AG04450 (cell line): ENCODE results near the gene SLC8A2. TPM values are rescaled to one million over a fixed set of nuclear protein-coding genes. Genes with fewer than 3 reads are reported as not detected.
A peak's percentile ranks its signal among the peaks of the same experiment; 100 is the strongest.

ENCODE experiments used
- CTCF ChIA-PET: fragments of 300-600, 350-600 bp; formaldehyde crosslinking; extraction: SDS; loops from one replicate; lab custom pipeline; 2022; ENCODE audit warnings: antibody characterized with exemption, inconsistent platforms; lab: Charles Lee
- POLR2A ChIA-PET: fragments of 350-600 bp; formaldehyde crosslinking; extraction: SDS; loops from one replicate; lab custom pipeline; 2021; ENCODE audit warnings: antibody characterized with exemption, inconsistent platforms; lab: Yijun Ruan, JAX
- DNase-seq: peaks from one replicate; pipeline ENCODE4 v3.0.0-alpha.2; 2011; ENCODE audit warnings: low read depth, low spot score
- H3K27ac ChIP-seq: one replicate; pipeline ENCODE4 v1.5.1; 2012; ENCODE audit warnings: low read depth, low read length, control low read depth
- H3K27me3 ChIP-seq: one replicate; pipeline ENCODE4 v1.6.0; 2012; ENCODE audit warnings: low read length; ENCODE audit not compliant: control insufficient read depth, insufficient read depth
- H3K4me3 ChIP-seq: 2 replicates; pipeline ENCODE4 v1.5.1; 2011; ENCODE audit warnings: mild to moderate bottlenecking, low read depth, low read length, control low read depth
- H3K9me3 ChIP-seq: 2 replicates; pipeline ENCODE4 v1.5.1; 2012; ENCODE audit warnings: low read length; ENCODE audit not compliant: control insufficient read depth, insufficient read depth
- CTCF ChIP-seq: IDR thresholded peaks from 2 replicates; pipeline ENCODE4 v1.5.1; 2011; ENCODE audit warnings: low read depth, low read length, control low read depth, inconsistent platforms
- polyA plus RNA-seq: library from polyadenylated mRNA; depleted of rRNA; stranded (reverse); fragments of >200 nt; gene quantifications from 2 replicates; pipeline ENCODE4 v1.2.3, GENCODE V29; 2011

The SLC8A2 gene
- polyA plus RNA-seq, 1 experiment: 0.05 TPM

DNA sequence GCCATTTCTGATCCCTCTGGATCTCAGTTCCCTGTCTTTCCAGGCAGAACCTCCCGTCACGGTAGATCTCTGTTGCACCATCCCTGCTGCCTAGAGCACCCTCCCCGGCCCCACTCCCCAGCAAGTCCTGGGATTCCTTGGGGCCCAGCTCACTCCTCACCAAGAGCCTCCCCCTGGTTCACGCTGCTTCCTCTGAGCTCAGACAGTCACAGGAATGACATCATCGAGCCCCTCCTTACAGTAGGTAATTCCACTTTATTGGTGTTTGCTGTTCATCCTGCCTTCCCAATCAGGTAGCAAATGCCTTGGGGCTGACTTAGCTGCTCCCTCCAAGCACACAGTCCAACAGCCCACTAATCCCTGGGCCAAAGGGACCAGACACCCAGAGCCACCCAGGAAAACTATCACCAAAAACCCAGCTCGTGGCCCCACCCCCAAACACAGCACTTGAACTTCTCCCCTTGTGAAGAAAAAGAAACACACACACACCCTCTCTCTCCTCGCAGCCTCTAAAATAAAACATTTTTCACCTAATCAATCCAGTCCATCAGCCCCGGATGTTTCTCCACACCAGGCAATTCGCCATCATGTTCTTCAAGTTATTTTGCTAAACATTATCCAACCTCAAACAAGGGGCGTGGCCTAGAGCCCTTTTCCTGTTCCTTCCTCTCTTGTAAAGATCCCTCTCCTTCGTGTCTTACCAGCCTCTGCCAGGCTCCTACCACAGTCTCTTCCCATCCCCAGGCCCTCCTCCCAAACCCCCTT, 40.7 kb upstream of the SLC8A2 start:
- no peak for DNase-seq
- Histone ChIP-seq H3K27me3 (no peaks in the 10 kb centered on the region), H3K4me3 (peak overlapping the region; percentile 98), H3K9me3 (peaks cover 6% of the 10 kb centered on the region; the same call in 1 of the 2 replicates), H3K27ac (peak overlapping the region; percentile 57)
- ChIA-PET CTCF (interaction anchor here (0.6 to 1.2 kb wide), 3 partner anchors 29 to 355 kb away, joined by 3 to 4 read pairs (median 4); no protein-coding TSS in a partner anchor), POLR2A (no interaction called here)
- no peak for TF ChIP-seq CTCF

DNA sequence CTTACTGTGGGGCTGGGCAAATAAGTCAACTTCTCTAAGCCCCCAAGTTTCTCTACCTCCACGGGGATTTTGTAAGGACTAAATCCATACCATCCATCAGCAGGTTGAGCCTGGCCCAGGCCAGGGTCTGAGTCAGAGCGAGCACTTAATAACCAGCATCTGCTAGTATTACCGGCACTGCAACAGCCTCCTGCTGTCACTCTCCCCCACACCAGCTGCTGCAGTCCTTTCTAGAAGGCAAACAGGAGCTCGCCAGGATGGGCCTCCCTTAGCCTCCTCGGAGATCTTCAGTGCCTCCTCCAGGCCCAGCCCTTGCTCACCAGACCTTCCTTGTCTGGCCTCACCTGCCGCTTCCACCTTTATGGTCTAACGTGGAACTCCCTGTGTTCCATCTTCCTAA, 40.0 kb upstream of the SLC8A2 start:
- TF ChIP-seq CTCF: no peak
- peaks cover 6% of the 10 kb centered on the region; the same call in 1 of the 2 replicates for H3K9me3 ChIP-seq
- H3K4me3 ChIP-seq: no peak overlapping the region
- ChIA-PET CTCF (interaction anchor here (1.2 kb wide), 1 partner anchor 75 kb away, joined by 4 read pairs; no protein-coding TSS in a partner anchor), POLR2A (no interaction called here)
- peak overlapping the region; percentile 52 for H3K27ac ChIP-seq
- peak; percentile 21 for DNase-seq
- H3K27me3 ChIP-seq: no peaks in the 10 kb centered on the region

- POLR2A ChIA-PET: no interaction called here
- Histone ChIP-seq H3K27ac (peak overlapping the region; percentile 39), H3K9me3 (peaks cover 6% of the 10 kb centered on the region; the same call in 1 of the 2 replicates), H3K27me3 (no peaks in the 10 kb centered on the region), H3K4me3 (no peak overlapping the region)
- DNase-seq: no peak
- TF ChIP-seq CTCF: no peak
- CTCF ChIA-PET: interaction anchor here (0.8 kb wide), 1 partner anchor 181 kb away, joined by 3 read pairs; no protein-coding TSS in a partner anchor
Observed at GRCh38 chr19:47511128-47511517, 39.4 kb upstream of the SLC8A2 start.

- H3K4me3 ChIP-seq: no peak overlapping the region
- ChIA-PET POLR2A (no interaction called here), CTCF (interaction anchor here (0.8 to 1.0 kb wide), 2 partner anchors 75 to 180 kb away, joined by 3 read pairs; no protein-coding TSS in a partner anchor)
- H3K9me3 ChIP-seq: peaks cover 6% of the 10 kb centered on the region; the same call in 1 of the 2 replicates
- H3K27ac ChIP-seq: no peak overlapping the region
- DNase-seq: no peak
- TF ChIP-seq CTCF: no peak
- H3K27me3 ChIP-seq: no peaks in the 10 kb centered on the region
Observed at GRCh38 chr19:47510516-47511127, 38.9 kb upstream of the SLC8A2 start.
